Activated CD4-positive, CD25-positive, alpha-beta regulatory T cell treated with anti-CD3 and anti-CD28 coated beads, Interleukin-2, amount 50 U/mL, for 24 hours (primary cell): Measurements from ENCODE around the gene GUCY1B1.
"Not testable (repeated sequence)": the region's sequence is repeated elsewhere in the genome, so short reads cannot be mapped to it uniquely, and the experiment has no call there.

Experiments
- ATAC-seq, 2 donors: fragments of 150-1000 bp; cut with Tn5 transposase; one replicate each; pipeline ENCODE4 v1.10.0; 2021; ENCODE audit warnings: mild to moderate bottlenecking in 1 of 2, moderate library complexity in 1 of 2

The GUCY1B1 gene

GRCh38 chr4:155762334-155762733 is 3.5 kb downstream of the GUCY1B1 start:
- ATAC-seq, result no peak

GRCh38 chr4:155763551-155763950 is 4.7 kb downstream of the GUCY1B1 start:
- no peak for ATAC-seq

GRCh38 chr4:155765149-155765548 is 6.3 kb downstream of the GUCY1B1 start:
- ATAC-seq, result no peak

GRCh38 chr4:155766622-155767021 is 7.8 kb downstream of the GUCY1B1 start:
- ATAC-seq, result no peak

GRCh38 chr4:155768370-155768769 is 9.5 kb downstream of the GUCY1B1 start:
- ATAC-seq, result no peak

- no peak for ATAC-seq
Observed at GRCh38 chr4:155769090-155769489, 10.3 kb downstream of the GUCY1B1 start.

GRCh38 chr4:155772459-155773195 is 13.8 kb downstream of the GUCY1B1 start:
- ATAC-seq, result no peak

- no peak for ATAC-seq
Observed at GRCh38 chr4:155773196-155773800, 14.5 kb downstream of the GUCY1B1 start.

- ATAC-seq, result no peak
Observed at GRCh38 chr4:155774033-155774432, 15.2 kb downstream of the GUCY1B1 start.

GRCh38 chr4:155777971-155778735 is 19.3 kb downstream of the GUCY1B1 start:
- no peak for ATAC-seq

- no peak for ATAC-seq
Observed at GRCh38 chr4:155780775-155781174, 22.0 kb downstream of the GUCY1B1 start.

- ATAC-seq, result no peak
Observed at GRCh38 chr4:155781249-155781831, 22.5 kb downstream of the GUCY1B1 start.

GRCh38 chr4:155784637-155785036 is 25.8 kb downstream of the GUCY1B1 start:
- ATAC-seq, result no peak

GRCh38 chr4:155785828-155786227 is 27.0 kb downstream of the GUCY1B1 start:
- no peak for ATAC-seq

GRCh38 chr4:155787113-155787710 is 28.4 kb downstream of the GUCY1B1 start:
- ATAC-seq, result no peak

GRCh38 chr4:155789391-155789790 is 30.6 kb downstream of the GUCY1B1 start:
- no peak for ATAC-seq

- ATAC-seq, result no peak
Observed at GRCh38 chr4:155789982-155790381, 31.2 kb downstream of the GUCY1B1 start.

- no peak for ATAC-seq
Observed at GRCh38 chr4:155794589-155795236, 35.9 kb downstream of the GUCY1B1 start.

GRCh38 chr4:155795991-155796390 is 37.2 kb downstream of the GUCY1B1 start:
- no peak for ATAC-seq

GRCh38 chr4:155797581-155797980 is 38.8 kb downstream of the GUCY1B1 start:
- not testable (repeated sequence) for ATAC-seq

GRCh38 chr4:155799116-155799793 is 40.4 kb downstream of the GUCY1B1 start:
- ATAC-seq, result no peak

- no peak for ATAC-seq
Observed at GRCh38 chr4:155799794-155800123, 40.9 kb downstream of the GUCY1B1 start.
